Esophagus squamous epithelium (tissue), 4 donors: ENCODE data around the gene OR5AN1.

Experiments
- POLR2A ChIP-seq, 4 donors: fragments of 450-650 bp; IDR thresholded peaks; one replicate each; pipeline ENCODE4 v1.6.1; 2017; ENCODE audit warnings: antibody characterized with exemption in 4 of 4, mild to moderate bottlenecking in 4 of 4, moderate library complexity in 3 of 4
- TF ChIP-seq, protein P1 (sequence below), 6 experiments: fragments of 450-650 bp in 4 of 6; fragments of 200-600 bp in 2 of 6; sonication (generic) in 2 of 6; IDR thresholded peaks; one replicate each; pipeline ENCODE4 v1.5.1; 2016 to 2019; ENCODE audit warnings: antibody characterized with exemption in 6 of 6, mild to moderate bottlenecking in 4 of 6, moderate library complexity in 4 of 6

DNA sequence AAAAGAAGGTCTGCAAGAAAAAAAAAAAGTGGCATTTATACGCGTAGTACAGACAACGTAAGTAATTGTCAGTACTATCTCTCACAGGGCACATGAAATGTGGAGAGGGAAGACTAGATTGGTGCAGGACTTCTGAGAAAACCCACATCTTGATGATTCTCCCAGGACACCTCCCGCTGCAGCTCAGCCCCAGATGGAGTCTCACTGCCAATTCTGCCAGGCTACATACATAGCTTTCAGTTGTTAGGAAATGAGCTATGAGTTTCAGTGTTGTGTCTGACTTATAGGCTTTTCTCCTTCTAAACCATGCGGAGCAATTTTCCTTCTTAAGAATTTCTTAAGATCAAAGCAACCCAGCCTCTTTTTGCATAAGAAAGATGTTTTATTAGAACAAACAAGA is 57.9 kb downstream of the OR5AN1 start:
- TF ChIP-seq, protein P1, sequence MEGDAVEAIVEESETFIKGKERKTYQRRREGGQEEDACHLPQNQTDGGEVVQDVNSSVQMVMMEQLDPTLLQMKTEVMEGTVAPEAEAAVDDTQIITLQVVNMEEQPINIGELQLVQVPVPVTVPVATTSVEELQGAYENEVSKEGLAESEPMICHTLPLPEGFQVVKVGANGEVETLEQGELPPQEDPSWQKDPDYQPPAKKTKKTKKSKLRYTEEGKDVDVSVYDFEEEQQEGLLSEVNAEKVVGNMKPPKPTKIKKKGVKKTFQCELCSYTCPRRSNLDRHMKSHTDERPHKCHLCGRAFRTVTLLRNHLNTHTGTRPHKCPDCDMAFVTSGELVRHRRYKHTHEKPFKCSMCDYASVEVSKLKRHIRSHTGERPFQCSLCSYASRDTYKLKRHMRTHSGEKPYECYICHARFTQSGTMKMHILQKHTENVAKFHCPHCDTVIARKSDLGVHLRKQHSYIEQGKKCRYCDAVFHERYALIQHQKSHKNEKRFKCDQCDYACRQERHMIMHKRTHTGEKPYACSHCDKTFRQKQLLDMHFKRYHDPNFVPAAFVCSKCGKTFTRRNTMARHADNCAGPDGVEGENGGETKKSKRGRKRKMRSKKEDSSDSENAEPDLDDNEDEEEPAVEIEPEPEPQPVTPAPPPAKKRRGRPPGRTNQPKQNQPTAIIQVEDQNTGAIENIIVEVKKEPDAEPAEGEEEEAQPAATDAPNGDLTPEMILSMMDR (IDR thresholded peaks at IDR 0.05), result no peak
- no peak for TF ChIP-seq POLR2A (IDR thresholded peaks at IDR 0.05)
